ENCODE data around the gene POFUT2.

POFUT2 gene

GRCh38 chr21:45296638-45297037 is 8.9 kb upstream of the POFUT2 start:
- no peak for DNase-seq

GRCh38 chr21:45295576-45296365 is 8.1 kb upstream of the POFUT2 start:
- peak in 1 of 2 experiments; percentile 2 for DNase-seq

GRCh38 chr21:45294509-45295291 is 7.0 kb upstream of the POFUT2 start:
- peak in 1 of 2 experiments; percentile 3 for DNase-seq

- peak in 1 of 2 experiments; percentile 0 for DNase-seq
Measured at GRCh38 chr21:45293726-45294401, 6.2 kb upstream of the POFUT2 start.

- DNase-seq, result no peak
Measured at GRCh38 chr21:45293220-45293725, 5.6 kb upstream of the POFUT2 start.

GRCh38 chr21:45292399-45293219 is 4.9 kb upstream of the POFUT2 start:
- DNase-seq, result peak; percentile 74 to 79

- DNase-seq, result no peak
Measured at GRCh38 chr21:45291613-45292398, 4.1 kb upstream of the POFUT2 start.

- no peak for DNase-seq
Measured at GRCh38 chr21:45290948-45291612, 3.4 kb upstream of the POFUT2 start.

- DNase-seq, result no peak
Measured at GRCh38 chr21:45289655-45290515, 2.2 kb upstream of the POFUT2 start.

- DNase-seq, result no peak
Measured at GRCh38 chr21:45289134-45289533, 1.4 kb upstream of the POFUT2 start.

GRCh38 chr21:45288441-45288841 is 746 bp upstream of the POFUT2 start:
- DNase-seq, result no peak

GRCh38 chr21:45286671-45287437 is 841 bp downstream of the POFUT2 start:
- DNase-seq, result peak in 1 of 2 experiments; percentile 1

- no peak for DNase-seq
Measured at GRCh38 chr21:45285266-45285931, 2.3 kb downstream of the POFUT2 start.

- no peak for DNase-seq
Measured at GRCh38 chr21:45284456-45284741, 3.3 kb downstream of the POFUT2 start.

GRCh38 chr21:45283611-45284455 is 3.9 kb downstream of the POFUT2 start:
- no peak for DNase-seq

- DNase-seq, result no peak
Measured at GRCh38 chr21:45283035-45283610, 4.6 kb downstream of the POFUT2 start.

GRCh38 chr21:45282283-45283034 is 5.2 kb downstream of the POFUT2 start:
- no peak for DNase-seq

Data from activated CD4-positive, alpha-beta T cell treated with anti-CD3 and anti-CD28 coated beads, Interleukin-2, amount 50 U/mL, for 48 hours (primary cell).